Measurements from ENCODE around the gene MBLAC1.
A peak's percentile ranks its signal among the peaks of the same experiment; 100 is the strongest.

Gene MBLAC1

DNA sequence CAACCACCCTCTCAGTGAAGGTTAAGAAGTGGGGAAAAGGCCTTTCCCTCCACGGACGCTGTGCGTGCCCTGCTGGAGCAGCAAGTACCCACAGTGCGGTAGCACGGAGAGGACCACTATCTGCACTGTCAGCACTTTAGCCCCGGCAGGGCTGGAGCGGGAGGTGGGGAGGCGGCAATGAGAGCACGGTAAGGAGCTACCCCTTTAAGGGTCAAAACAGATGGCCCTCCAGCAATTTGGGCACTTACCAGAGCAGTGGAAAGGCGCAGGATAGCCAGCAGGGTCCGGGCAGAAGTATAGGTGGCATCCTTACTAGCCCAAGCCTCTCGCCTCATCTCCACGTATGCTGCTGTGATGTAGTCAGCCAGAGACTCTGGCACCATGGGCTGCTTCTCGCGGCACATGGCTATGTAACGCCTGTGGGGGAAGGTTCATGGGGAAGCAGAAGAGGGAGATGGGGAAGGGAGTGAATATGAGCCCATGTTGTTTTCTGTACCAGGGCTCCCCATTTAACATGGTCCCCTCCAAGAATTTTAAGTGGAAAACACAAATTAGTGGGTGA, 32.8 kb upstream of the MBLAC1 start:
- in situ Hi-C loops (cut with HindIII; ENCODE audit: low pct_ligation_motif_present, low pct_unique_long_range_greater_than_20kb, low sequenced_read_pairs) = no loop called here
- no peak for DNase-seq

- in situ Hi-C loops (cut with HindIII; ENCODE audit: low pct_ligation_motif_present, low pct_unique_long_range_greater_than_20kb, low sequenced_read_pairs) = no loop called here
- DNase-seq = no peak
Measured at GRCh38 chr7:100095289-100095688, 31.5 kb upstream of the MBLAC1 start.

DNA sequence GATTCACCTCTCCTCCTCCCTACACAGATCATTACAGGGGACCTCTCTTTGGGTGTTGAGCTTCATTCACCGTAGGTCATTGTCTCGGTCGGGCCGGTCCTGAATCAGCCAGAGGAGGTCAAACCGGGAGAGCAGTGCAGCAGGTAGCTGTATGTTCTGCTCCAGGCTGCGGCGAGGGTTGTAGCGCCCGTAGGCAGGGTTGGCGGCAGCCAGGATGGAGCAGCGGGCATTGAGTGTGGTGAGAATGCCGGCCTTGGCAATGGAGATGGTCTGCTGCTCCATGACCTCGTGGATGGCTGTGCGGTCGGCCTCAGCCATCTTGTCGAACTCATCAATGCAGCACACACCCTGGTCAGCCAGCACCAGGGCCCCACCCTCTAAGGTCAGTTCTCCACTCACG, 31.1 kb upstream of the MBLAC1 start:
- no peak for DNase-seq
- in situ Hi-C loops (cut with HindIII; ENCODE audit: low pct_ligation_motif_present, low pct_unique_long_range_greater_than_20kb, low sequenced_read_pairs) = no loop called here

DNA sequence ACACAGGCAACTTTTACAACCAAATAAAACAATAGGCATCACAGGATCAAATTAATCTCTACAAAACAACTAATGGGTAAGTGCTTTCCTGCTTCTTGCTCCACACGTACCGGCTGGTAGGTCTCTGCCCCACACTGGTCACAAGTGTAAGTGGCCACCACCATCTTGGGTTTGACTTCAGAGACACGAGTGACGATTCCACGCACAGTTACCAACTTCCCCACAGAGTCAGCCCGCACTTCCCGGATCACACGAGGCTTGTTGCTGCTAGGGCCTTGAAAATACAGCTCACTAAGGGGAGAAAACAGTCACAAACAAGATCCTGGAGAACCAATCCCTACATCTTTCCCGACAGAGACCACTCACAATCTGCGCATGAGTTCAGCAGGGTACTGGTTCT, 27.9 kb upstream of the MBLAC1 start:
- in situ Hi-C loops (cut with HindIII; ENCODE audit: low pct_ligation_motif_present, low pct_unique_long_range_greater_than_20kb, low sequenced_read_pairs) = no loop called here
- no peak for DNase-seq

GRCh38 chr7:100099452-100099851, 27.3 kb upstream of the MBLAC1 start:
- in situ Hi-C loops (cut with HindIII; ENCODE audit: low pct_ligation_motif_present, low pct_unique_long_range_greater_than_20kb, low sequenced_read_pairs) = no loop called here

GRCh38 chr7:100100420-100101015, 26.2 kb upstream of the MBLAC1 start:
- in situ Hi-C loops (cut with HindIII; ENCODE audit: low pct_ligation_motif_present, low pct_unique_long_range_greater_than_20kb, low sequenced_read_pairs) = no loop called here

More at GRCh38 chr7:100099452-100099851, 27.3 kb upstream of the MBLAC1 start:
- DNase-seq = no peak

GRCh38 chr7:100101016-100101862, 25.5 kb upstream of the MBLAC1 start, which contains the start of the genes AP4M1 and MCM7:
AP4M1 (plus strand) TSS chr7:100101643; CDS start chr7:100101715, 72 bp downstream.
MCM7 (minus strand) TSS chr7:100101397; CDS start chr7:100101294, 103 bp downstream.
- DNase-seq = peak; percentile 100
- in situ Hi-C loops (cut with HindIII; ENCODE audit: low pct_ligation_motif_present, low pct_unique_long_range_greater_than_20kb, low sequenced_read_pairs) = no loop called here

More at GRCh38 chr7:100100420-100101015, 26.2 kb upstream of the MBLAC1 start:
- peak; percentile 99 for DNase-seq

DNA sequence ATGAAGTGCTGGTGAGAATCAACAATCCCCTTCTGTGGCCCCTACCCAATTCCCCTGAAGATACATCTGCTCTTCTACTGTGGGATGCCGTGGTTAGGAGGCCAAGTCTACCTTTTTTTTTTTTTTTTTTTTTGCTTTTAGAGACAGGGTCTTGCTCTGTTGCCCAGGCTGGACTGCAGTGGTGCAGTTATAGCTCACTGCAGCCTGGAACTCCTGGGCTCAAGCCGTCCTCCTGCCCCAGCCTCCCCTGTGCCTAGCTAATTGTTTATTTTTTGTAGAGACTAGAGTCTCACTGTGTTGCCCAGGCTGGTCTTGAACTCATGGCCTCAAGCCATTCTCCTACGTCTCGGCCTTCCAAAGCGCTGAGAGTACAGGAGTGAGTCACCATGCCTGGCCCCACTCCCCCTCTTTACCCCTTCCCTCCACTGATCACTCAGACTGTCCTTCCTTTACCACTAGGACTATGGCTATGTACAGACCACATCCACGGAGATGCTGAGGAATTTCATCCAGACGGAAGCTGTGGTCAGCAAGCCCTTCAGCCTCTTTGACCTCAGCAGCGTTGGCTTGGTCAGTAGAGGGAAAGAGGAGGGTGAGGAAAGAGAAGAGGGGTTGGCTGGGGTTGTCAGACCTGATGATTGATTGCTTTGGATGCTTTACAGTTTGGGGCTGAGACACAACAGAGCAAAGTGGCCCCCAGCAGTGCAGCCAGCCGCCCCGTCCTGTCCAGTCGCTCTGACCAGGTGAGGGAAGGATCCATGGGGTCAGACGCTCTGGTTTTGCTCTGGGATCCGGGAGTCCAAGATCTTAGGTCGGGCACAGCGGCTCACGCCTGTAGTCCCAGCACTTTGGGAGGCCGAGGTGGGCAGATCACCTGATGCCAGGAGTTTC, 23.6 kb upstream of the MBLAC1 start:
- peak; percentile 32 for DNase-seq
- in situ Hi-C loops (cut with HindIII; ENCODE audit: low pct_ligation_motif_present, low pct_unique_long_range_greater_than_20kb, low sequenced_read_pairs) = no loop called here

DNA sequence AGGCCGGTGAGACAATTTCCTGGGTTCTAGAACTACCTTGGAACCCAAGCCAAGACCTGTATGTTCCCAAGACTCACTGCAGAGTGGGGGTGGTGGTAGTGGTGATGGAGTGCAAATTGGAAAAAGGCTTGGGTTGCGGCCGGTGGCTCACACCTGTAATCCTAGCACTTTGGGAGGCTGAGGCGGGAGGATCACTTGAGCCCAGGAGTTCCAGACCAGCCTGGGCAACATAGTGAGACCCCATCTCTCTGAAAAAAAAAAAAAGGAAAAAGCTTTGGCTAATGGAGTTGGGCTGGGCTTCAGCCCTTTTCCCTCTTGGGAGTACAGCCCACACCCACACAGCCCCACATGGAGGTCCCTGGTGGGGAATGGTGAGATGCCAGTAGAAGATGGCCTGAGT, 21.2 kb upstream of the MBLAC1 start:
- in situ Hi-C loops (cut with HindIII; ENCODE audit: low pct_ligation_motif_present, low pct_unique_long_range_greater_than_20kb, low sequenced_read_pairs) = no loop called here
- DNase-seq = no peak

GRCh38 chr7:100106633-100107032, 20.1 kb upstream of the MBLAC1 start:
- in situ Hi-C loops (cut with HindIII; ENCODE audit: low pct_ligation_motif_present, low pct_unique_long_range_greater_than_20kb, low sequenced_read_pairs) = no loop called here
- no peak for DNase-seq

DNA sequence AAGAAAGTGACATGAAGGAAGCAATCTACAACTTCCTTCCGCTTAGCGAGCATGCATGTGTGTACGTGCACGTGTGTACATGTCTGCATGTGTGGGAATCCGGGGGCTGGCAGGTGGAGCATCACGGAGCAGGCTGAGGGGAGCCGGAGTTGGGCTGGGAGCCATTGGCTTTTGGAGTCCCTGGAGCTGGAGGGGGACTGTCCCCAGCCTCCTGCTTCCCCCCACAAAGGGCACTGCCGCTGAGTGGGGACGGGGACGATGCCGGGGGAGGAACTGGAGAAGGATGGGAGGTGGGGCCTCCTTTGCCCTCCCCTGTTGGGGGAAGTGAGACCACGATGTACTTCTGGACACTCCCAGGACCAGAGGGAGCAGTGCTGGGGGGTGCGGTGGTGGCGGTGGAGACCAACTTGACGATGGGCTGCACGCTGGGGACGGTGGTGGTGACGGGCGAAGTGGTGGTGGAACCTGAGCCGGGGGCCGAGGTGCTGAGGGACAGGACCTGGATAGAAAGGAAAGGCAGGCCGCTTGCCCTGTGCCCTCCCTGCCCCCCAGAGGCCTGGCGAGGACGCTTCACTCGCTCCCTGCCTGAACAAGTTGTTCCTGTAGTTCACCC, 19.5 kb upstream of the MBLAC1 start:
- in situ Hi-C loops (cut with HindIII; ENCODE audit: low pct_ligation_motif_present, low pct_unique_long_range_greater_than_20kb, low sequenced_read_pairs) = no loop called here
- DNase-seq = no peak

GRCh38 chr7:100107890-100108289, 18.9 kb upstream of the MBLAC1 start:
- in situ Hi-C loops (cut with HindIII; ENCODE audit: low pct_ligation_motif_present, low pct_unique_long_range_greater_than_20kb, low sequenced_read_pairs) = no loop called here

GRCh38 chr7:100109521-100110163, 17.1 kb upstream of the MBLAC1 start:
- DNase-seq = no peak
- in situ Hi-C loops (cut with HindIII; ENCODE audit: low pct_ligation_motif_present, low pct_unique_long_range_greater_than_20kb, low sequenced_read_pairs) = no loop called here

More at GRCh38 chr7:100107890-100108289, 18.9 kb upstream of the MBLAC1 start:
- DNase-seq = no peak

DNA sequence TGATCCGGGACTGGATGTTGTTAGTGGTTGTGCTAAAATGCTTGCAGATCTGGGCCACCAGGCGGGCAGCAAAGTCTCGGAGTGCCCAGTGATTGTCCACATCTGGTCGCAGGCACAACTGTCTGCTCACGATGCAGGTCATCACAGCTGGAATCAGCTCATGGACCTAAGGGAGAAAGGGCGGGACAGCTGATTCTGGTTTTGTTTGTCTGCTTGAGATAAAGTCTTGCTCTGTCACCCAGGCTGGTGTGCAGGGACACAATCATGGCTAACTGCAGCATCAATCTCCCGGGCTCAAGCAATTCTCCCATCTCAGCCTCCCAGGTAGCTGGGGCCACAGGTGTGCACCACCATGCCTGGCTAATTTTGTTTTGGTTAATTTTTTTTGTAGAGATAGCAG, 15.6 kb upstream of the MBLAC1 start:
- in situ Hi-C loops (cut with HindIII; ENCODE audit: low pct_ligation_motif_present, low pct_unique_long_range_greater_than_20kb, low sequenced_read_pairs) = no loop called here
- DNase-seq = no peak

GRCh38 chr7:100111914-100112313, 14.9 kb upstream of the MBLAC1 start:
- DNase-seq = no peak
- in situ Hi-C loops (cut with HindIII; ENCODE audit: low pct_ligation_motif_present, low pct_unique_long_range_greater_than_20kb, low sequenced_read_pairs) = no loop called here

GRCh38 chr7:100115026-100115425, 11.7 kb upstream of the MBLAC1 start:
- in situ Hi-C loops (cut with HindIII; ENCODE audit: low pct_ligation_motif_present, low pct_unique_long_range_greater_than_20kb, low sequenced_read_pairs) = no loop called here
- DNase-seq = no peak

GRCh38 chr7:100118388-100119071, 8.2 kb upstream of the MBLAC1 start:
- in situ Hi-C loops (cut with HindIII; ENCODE audit: low pct_ligation_motif_present, low pct_unique_long_range_greater_than_20kb, low sequenced_read_pairs) = no loop called here
- DNase-seq = peak; percentile 62
